Posterior cingulate gyrus (tissue), 11 donors: ENCODE measurements around the gene VPS18.

Source experiments
- DNase-seq, 10 donors: peaks; one replicate each; pipeline versions ENCODE4 v3.0.0 to v3.0.0-alpha.2; 2020 to 2021; ENCODE audit warnings: mixed read lengths in 3 of 10
- intact Hi-C: fragments of 100-400 bp; cut with DNase I; formaldehyde crosslinking; loops from one replicate; pipeline ENCODE4 v1.15.1; 2023

VPS18 gene

DNA sequence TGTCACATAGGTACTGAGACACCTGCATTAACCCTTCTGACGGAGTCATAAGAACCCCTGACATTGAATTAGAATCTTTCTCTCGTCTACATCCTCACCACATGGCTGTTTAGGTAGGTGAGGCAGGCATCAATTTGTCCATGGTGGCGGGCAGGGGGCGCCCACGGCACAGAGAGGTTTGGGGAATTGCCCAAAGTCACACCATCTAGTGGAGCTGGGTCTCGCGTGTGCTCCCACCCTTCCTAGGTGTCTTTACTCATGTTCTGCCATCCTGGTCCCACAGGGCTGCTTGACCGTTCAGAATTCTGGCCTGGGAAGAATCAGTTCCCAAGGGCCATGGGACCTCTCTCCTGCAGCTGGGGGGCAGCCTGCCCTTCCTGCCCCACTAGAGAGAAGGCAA, 20.2 kb downstream of the VPS18 start:
- intact Hi-C loops: no loop called here
- DNase-seq: no peak

GRCh38 chr15:40915116-40915661, 20.9 kb downstream of the VPS18 start:
- DNase-seq: no peak
- intact Hi-C loops: no loop called here

GRCh38 chr15:40915679-40916078, 21.4 kb downstream of the VPS18 start:
- intact Hi-C loops: no loop called here
- DNase-seq: no peak

- intact Hi-C loops: no loop called here
- peak in 1 of 10 donors; percentile 72 for DNase-seq
These were observed 23.3 kb downstream of the VPS18 start for GRCh38 chr15:40917585-40917984.

GRCh38 chr15:40918146-40918798, 24.0 kb downstream of the VPS18 start:
- DNase-seq: no peak
- intact Hi-C loops: no loop called here

DNA sequence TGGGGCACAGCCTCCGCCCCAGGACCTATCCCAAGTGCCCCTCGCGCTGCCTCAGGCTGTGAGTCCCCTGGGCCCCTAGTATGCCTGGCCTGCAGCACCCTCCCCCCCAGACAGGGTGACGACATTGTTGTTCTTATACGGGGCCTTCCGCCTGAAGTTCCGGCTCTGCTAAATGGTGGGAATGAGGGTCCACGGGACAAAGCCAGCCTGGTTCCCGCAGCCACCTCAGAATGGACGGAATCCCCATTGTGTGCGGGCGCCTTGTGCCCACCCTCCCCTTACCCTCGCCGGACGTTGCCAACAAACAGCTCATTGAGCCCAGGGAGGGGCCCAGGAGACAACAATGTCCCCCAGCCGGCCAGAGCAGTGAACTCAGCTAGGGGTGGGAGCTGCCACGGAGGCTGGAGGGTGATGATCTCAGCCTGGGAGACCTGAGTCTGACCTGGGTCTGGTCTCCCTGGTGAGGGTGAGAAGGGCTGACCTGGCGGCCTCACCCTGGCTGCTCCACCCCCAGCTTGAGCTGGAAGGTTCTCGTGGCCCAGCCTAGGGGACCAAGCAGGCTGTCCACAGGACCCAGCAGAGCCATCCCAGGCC, 24.6 kb downstream of the VPS18 start:
- DNase-seq: no peak
- intact Hi-C loops: no loop called here

GRCh38 chr15:40921949-40922607, 27.8 kb downstream of the VPS18 start:
- intact Hi-C loops: no loop called here
- DNase-seq: no peak

GRCh38 chr15:40922608-40923005, 28.4 kb downstream of the VPS18 start:
- intact Hi-C loops: no loop called here
- no peak for DNase-seq

- peak in 1 of 10 donors; percentile 63 for DNase-seq
- intact Hi-C loops: no loop called here
These were observed 29.3 kb downstream of the VPS18 start for GRCh38 chr15:40923551-40923950.

GRCh38 chr15:40925495-40925862, 31.2 kb downstream of the VPS18 start:
- no peak for DNase-seq
- intact Hi-C loops: no loop called here

DNA sequence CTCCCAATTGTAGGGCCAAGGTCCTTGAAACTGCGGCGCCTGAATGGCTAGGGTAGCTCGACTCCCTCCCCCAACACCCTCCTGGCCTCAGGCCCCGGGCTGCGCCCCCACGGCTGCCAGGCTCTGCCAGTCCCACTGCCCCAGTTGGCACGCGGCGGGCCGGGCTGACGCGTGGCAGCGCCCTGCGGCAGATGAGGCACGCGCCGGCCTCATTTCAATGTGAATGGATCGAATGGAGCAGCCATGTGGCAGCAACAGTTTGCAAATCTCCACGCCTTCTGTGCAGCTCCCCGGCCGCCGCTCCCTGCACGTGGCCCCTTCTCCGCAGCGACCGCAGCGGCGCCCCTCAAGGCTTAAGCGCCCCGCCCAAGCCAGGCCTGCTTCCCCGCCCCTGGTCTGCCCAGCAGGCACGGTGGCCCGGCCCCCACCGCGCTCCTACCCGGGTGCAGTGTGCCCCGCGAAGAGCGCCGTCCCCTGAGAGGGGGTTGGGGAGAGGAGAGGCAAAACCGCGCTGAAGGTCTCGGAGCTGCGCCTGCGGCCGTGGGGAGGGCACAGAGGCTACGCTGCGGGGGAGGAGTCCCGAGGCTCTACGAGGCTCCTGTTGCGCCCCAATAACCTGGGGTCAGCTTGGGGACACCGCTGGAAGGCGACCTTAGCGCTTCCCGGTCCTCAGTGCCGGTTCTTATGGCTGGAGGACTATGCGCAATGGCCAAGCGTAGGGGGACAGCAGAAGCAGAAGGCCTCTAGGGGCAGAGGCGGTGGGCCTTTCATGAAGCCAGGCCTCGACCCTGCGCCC, 31.8 kb downstream of the VPS18 start:
- DNase-seq: peak in 7 of 10 donors; percentile 35 to 91 (median 60)
- intact Hi-C loops: no loop called here

GRCh38 chr15:40926659-40927494, 32.6 kb downstream of the VPS18 start:
- DNase-seq: no peak
- intact Hi-C loops: no loop called here

DNA sequence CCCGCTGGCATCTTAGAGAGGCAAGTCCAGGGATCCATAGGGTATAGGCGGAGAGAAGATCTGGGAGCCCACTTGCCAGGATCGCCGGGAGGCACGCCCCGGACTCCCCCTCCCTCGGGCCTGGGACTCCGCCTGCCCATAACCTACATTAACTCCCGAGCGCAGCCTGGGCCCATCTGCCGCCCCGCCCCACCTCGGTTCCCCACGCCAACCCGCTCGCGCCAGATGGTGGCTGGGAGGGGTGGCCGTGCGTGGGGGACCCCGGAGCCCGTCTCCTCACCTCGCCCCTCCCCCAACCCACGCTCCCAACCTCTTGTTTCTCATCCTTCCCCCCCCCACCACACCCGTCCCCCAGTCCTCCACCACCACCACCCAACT, 33.2 kb downstream of the VPS18 start:
- intact Hi-C loops: no loop called here
- no peak for DNase-seq

DNA sequence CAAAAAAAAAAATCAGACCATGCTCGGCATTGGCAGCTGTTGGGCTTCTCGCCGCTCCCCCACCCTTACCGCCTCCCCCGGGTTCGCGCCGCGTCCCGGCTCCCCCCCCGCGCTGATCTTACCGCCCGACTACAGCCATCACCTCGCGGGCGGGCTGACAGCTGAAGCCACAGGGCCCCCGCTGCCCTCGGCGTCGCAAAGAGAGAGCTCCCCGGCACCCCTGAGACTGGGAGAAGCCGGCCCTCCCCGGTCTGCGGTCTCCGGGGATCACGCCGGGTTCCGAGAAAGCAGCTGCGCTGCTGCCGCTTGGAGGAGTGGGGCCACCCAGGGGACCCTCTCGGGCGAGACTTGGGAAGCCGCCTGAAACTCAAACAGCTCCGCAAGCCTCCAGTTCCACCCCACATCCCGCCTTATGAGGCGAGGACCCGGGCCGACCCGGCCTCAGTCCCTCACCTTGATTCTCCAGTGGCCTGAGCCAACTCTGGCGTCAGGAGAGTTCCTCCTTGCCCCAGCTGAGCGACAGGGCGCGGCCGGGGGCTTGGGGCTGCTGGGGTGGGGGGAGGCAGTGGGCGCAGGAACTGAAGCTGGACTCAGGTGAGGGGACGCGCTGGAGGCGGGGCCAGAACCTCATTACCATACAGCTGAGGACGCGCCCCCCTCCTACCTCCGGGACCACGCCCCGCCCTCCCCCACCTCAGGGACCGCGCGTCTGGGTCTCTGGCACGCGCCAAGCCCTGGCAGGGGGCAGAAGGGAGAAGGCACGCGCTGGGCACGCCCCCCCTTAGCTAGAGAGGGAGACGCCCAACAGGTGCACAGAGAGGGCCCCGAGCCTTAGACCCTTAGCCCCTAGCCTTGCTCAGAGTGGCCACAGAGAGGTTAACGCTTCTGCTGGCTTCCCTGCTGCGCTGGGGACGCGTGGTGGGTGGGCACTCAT, 33.9 kb downstream of the VPS18 start:
- intact Hi-C loops: no loop called here

GRCh38 chr15:40928821-40929659, 34.8 kb downstream of the VPS18 start, which contains the start of gene DLL4:
DLL4 (plus strand) TSS chr15:40929340; CDS start chr15:40929669, 329 bp downstream.
- intact Hi-C loops: no loop called here
- DNase-seq: no peak

More for the DNA sequence above, 33.9 kb downstream of the VPS18 start:
- no peak for DNase-seq

DNA sequence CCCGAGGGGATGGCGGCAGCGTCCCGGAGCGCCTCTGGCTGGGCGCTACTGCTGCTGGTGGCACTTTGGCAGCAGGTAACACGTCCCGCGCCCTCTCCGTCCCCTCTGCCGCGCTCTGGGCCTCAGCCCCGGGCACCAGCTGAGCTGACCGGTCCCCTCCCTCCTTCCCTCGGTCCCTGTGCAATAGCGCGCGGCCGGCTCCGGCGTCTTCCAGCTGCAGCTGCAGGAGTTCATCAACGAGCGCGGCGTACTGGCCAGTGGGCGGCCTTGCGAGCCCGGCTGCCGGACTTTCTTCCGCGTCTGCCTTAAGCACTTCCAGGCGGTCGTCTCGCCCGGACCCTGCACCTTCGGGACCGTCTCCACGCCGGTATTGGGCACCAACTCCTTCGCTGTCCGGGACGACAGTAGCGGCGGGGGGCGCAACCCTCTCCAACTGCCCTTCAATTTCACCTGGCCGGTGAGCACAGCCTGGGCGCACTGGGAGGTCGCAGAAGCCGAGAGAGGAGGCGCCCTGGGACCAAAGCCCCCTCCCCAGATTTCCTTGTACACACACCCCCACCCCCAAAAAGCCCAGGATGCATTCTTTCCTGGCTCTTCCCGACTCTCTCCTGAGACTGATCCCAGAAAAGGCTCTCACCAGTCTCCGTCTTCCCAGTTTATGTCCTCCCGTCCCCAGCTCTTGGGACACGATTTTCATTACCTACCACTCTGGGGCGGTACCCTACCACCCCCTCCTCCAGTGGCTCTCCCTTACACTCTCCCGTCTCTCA, 35.6 kb downstream of the VPS18 start:
- peak in 2 of 10 donors; percentile 47 to 88 for DNase-seq
- intact Hi-C loops: no loop called here
